Measurements from ENCODE around the gene RCOR1.
A peak's percentile ranks its signal among the peaks of the same experiment; 100 is the strongest.
"Not testable (repeated sequence)": the region's sequence is repeated elsewhere in the genome, so short reads cannot be mapped to it uniquely, and the experiment has no call there.

RCOR1 gene

DNA sequence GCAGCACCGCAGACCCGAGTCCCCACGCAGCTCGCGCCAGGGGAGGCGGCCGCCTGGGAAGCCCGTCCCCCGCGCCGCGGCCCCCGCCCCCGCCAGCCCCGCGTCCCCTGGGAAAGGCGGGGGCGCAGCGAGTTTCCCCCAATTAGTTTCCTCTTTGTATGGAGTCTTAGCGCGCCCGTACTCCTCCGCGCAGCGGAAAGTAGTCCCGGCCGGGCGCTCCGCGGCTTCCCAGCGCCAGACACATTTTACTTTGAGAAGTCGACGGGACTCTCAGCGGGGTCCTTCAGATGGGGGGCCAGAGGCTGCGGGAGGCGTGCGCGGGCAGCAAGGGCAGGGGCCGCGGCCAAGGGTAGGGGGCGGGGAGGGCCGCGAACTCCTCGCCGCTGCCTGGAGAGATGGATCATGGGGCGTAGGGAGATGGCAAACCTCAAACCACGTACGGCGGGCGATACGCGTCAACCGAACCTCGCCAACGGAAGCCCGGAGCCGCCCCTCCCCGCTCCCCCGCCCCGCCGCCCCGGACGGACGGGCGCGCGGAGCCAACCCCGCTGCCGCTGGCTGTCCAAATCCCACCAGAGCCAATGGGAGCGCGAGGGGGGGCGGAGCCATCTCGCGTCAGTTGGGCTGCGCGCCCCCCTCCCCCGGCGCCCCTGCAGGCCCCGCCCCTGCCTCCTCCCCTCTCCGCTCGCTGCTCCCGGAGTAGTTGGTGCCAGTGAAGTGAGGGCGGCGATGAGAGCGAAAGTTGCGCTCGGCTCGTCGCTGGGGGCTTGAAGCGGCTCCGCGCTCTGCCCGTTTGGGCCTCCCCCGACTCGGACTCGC lies at the start of gene RCOR1:
Gene RCOR1, plus strand, starts transcription at position 706 of the 819 bp plus-strand sequence. CDS start 238 bp downstream, outside the sequence.
- peak; percentile 98 for DNase-seq

DNA sequence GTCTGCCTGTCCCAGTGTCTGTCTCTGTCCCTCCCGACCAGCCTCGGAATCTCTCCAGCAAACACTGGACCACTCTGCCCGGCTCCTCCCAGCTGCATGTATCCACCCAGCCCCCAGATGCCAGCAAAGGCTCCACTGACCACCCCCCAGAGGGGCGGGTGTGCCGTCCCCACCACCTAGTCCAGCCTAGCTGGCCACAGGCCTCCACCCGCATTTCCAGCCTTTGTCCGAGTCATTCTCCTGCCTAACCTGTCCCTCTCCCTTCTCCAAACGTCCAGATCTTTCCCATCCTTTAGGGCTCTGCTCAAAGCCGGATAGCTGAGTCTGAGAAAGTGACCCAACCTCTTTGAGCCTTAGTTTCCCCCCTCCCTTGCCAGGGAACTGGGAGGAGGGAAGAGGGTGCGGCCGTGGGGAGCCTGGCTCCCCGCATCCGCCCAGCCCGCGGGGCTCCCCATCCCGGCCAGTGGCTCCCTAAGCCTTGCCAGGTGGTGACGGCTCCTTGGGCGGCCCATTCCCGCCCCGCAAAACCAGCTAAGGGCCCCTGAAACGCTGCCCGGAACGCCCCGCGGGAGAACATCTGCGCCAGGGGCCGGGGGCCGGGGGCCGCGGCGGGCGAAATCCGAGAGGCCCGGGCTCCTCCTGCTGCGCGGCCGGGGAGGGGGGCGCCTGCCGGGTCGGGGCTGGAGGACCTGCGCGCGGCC lies 48.3 kb upstream of the RCOR1 start:
- DNase-seq, result no peak

DNA sequence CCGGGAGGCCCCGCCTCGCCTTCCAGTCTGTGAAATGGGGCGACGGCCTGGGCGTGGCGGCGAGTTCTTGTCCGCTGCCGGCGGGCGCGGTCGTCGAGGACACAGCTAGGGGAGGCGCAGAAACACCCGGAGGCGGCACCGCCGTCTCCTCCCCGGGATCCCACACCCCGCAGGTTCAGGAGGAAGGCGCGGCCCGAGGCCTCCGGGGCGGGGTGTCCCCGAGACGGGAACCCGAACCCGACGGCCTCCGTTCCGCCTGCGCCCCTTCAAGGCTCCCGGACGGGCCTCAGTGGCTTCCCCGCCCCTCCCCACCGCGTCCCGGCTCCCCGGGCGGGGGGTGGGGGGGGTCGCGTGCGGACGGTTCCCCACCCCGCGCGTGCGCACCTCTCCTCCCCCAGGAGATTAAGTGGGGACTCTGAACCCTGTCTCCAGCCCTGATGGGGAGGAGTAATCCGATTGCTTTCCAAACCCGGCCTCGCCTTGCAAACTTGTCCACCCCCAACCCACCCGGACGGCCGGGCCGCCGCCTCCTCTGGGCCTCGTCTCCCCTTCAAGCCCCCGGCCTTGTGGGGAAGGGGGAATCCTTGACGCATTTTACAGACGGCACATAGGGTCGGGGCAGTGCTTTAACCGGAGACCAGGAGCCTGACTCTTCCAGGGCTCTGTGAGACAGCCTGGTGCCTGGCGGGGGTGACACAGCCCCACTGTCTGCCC lies 47.5 kb upstream of the RCOR1 start:
- no peak for DNase-seq

DNA sequence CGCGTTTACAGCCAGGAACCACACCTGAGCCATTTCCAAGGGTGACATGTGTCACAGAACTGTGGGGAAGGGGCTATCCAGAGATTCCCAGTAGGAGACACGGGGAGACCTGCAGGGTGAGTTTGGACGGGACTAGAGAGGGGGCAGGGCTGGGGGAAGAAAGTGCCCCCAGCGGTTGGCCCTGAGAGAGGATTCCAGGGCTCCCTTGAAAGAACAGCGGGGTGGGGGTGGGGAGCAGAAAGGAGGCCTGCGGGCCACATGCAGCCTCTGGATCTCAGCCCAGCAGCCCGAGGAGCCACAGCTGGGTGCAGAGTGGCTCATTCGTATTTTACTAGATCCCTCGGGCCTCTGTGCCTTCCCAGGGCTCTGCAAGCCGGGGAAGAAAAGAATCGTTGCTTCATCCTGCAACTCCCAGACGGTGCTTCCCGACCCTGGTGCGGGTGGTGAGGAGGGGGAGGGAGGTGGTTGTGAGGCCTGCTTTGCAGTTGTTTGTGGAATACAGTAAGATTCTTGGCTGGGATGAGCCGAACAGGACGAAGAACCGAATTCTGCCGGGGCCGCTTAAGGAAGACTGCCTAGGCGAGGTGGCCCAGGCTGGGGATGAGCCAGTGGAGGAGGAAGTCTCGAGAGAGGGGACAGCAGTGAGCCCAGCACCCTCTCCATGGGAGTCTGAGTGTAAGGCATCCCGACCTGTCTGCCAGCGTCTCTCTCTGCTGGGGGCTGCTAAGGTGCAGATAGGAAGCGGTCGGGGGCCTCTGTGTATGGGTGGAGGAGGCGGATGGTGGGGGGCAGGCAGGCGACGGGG lies 46.8 kb upstream of the RCOR1 start:
- DNase-seq, result no peak

DNA sequence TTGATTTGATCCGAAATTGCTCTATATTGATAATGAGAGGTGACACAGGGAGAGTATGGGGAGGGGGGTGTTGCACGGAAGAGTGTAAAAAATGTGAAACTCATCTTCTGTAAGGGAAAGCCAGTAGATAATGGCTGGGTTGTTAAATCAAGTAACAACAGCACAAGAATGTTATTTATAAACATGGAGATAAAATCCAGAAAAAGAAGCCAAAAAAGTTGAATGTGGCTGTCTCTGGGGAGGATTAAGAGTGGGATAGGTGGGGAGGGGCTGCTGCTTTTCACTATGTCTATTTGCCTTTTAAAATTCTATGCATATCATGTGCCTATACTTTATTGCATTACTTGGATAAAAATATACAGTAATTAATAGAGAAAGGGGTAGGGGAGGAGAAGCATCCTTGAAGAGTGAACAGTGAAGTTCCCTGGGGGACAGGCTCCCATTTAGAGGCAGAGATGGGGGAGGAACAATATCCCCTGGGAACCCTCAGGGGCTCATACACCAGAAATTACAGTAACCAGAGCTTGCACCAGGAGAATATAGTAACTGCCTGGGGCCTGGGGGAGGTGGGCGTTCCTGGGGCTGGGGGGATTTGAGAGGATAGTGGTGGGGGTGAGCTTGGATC lies 43.7 kb upstream of the RCOR1 start:
- DNase-seq, result no peak

DNA sequence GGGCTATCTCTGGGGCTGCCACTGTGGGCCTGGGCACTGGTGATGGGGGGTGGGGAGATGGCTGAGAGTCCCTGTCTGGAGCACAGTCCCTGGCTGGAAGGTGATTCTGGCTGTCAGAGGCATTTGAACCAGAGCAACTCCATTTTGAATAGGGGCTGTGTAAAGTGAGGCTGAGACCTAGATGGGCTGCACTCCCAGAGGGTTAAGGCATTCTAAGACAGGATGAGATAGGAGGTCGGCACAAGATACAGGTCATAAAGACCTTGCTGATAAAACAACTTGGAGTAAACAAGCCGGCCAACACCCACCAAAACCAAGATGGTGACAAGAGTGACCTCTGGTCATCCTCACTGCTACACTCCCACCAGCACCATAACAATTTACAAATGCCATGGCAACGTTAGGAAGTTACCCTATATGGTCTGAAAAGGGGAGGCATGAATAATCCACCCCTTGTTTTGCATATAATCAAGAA lies 41.5 kb upstream of the RCOR1 start:
- DNase-seq, result not testable (repeated sequence)

DNA sequence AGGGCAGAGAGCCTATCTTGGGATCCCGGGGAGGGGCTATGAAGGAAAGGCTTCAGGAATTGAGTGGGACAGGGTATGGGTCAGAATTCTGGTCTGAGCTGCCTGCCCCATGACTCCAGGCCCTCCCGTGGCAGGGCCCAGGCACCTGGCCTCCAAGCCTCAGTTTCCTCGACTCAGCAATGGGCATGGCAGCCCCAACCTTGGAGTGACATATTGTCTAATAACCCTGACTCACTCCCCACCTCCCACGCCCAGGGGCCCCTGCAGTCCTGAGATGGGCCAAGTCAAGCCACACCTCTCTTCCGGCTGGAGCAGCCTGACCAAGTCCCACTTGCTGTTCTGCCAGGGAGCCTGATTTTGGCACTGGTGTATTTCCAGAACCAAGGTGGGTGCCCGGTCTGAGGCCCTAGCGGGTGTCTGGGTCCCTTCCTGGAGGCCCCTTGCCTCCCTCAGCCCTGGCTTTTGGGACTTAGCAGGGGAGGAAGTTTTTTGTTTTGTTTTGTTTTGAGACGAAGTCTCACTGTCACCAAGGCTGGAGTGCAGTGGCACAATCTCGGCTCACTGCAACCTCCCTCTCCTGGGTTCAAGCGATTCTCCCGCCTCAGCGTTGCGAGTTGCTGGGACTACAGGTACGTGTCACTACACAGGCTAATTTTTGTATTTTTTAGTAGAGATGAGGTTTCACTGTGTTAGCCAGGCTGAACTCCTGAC lies 40.3 kb upstream of the RCOR1 start:
- no peak for DNase-seq

DNA sequence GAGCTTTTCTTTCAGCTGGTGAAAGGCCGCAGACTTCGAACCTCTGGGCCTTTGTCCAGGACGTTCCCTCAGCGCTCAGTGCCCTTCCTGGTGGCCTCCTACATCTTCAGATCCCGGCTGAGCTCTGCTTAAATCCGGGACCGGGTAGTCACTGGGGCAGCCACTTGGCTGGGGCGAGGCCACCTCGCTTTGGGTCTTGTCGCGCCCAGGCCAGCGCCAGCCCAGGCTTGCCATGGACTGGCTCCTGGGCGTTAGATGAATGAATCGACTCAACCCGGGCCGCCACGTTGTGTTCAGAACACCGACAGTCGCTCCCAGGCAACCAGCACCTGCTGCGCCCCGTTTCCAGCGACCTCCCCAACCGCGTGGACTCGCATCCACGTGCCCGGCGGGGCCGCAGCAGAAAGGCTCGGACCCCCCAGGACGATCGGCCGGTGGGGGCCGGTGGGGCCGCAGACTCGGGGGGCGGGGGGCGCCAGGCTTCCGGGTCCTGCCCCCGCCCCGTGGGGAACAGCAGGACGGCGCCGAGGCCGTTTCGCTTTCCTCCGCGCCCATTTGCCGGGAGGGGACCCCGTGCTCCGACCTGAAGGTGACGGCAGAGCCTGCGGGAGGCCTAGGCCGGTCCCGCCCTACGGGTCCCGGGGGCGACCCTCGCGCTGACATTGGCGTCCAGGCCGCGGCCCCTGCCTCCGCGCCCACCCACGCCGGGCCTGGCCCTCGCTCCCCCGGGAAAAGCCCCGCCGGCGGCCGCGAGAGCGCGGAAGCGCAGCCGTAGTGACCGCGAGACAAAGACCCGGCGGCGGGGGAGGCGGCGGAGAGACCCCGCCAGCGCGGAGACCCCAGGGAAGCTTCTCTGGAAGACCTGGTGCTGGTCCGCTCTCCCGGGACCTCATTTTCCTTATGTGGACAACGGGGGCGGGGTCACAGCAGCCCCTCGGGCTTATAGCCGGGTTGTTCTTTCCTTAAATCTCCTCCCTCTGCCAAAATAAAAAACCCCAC lies 37.3 kb upstream of the RCOR1 start:
- no peak for DNase-seq

DNA sequence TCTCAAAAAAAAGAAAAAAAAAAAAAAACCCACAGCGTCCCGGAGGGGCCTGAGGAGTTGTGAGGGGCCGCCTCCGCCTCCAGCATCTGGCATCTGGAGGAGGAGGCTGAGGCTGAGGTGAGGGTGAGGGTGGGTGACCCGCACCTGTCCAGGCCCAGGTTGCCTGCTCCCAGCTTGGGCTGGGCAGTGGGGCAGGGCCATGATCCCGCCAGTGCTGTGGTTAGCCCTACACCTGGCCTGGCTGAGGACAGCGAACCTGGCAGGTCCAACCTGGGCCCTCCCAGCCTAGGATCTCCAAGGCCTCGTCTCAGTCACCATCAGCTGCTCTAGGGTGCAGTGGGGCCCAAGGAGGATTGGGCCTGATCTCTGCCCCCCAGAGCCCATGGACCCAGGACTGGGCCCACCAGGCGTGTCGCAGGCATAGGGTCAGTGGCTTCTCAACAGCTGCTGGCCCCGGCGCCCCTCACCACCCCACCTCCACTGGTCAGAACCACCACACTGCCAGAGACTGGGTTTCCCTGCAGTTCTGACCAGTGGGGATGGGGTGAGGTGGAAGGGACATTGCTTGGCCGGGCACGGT lies 36.3 kb upstream of the RCOR1 start:
- no peak for DNase-seq

DNA sequence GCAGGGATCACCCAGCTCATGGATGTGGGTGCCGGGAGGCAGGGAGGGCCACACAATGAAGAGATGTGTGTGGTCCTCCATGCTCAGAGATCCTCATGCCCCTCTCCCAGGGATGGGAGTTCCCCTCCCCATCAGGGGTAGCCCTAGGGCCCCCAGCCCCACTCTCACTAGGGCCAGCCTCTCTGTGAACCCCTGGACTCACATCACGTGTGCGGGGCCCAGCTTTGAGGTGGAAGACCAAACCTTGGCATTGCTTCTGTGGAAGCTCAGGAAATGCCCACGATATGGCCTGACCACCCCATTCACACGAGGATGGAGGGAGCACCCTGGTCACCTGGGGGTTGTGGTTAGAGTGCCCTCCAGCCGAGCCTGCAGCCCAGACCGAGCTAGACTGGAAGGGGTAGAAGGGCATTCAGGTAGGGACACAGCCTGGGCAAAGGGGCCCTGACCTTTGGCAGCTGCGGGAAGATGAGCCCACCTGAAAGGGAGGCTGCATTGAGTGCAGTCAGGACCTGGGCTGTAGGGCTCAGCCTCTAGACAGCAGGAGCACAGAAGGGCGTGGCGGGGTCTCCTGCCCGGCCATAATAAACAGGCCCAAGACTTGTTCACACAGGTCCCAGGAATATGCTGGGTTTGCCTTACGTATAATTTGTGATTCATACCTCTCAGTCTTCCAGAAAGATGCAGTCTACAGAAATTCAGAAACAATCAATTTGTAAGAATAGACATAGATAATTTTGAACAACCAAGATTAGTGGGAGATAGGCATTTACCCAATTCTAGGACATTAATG lies 34.8 kb upstream of the RCOR1 start:
- no peak for DNase-seq

DNA sequence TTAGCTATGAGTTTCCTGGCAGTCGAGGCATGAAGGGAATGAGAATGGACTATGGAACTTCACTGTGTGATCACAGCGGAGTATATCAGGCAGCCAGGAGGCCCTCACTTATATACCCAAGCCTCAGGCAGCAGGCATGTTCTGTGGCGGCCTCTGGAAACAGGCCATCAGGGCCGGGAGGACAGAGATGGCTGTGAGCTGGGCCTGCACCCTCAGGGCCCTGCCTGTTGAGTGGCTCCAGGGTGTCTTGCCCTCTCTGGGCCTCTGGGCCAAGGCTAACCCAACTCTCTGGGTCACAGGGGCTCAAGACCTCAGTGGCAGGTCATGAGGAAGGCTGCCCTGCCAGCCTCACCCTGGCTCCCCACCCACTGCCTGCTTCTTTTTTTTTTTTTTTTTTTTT lies 33.9 kb upstream of the RCOR1 start:
- no peak for DNase-seq

DNA sequence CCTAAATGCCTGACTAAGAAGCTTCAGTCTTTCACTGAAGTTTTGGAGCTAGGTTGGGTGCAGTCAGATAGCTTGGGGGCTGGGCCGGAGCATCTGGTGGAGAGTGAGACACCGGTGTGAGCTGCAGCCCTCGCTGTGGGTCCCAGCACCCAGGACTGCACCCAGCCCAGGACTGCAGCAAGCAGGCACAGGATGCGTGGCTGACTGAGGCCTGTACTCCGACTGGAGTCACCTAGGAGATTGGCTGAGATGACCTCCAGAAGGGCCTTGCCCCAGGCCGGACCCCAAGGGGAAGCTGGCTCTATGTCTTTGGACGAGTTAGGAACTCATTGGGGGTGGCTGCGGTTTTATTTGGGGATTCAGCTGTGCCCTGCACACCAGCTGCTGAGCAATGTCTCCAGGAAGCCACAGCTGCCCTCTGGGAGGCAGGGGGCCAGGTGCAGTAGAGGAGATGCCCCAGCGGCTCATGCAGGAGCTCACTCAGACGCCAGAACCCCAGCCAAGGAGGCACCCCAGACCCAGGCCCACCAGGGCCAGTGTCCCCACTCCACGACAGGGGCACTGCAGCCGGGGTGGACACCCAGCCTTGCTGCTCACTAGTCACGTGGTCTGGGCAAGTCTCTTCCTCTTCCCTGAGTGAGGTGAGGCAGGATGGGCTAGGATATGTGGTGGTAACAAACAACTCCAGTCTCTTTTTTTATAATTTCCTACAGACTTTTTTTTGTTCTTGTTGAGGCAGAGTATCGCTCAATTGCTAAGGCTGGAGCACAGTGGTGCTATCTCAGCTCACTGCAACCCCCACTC lies 31.8 kb upstream of the RCOR1 start:
- no peak for DNase-seq

DNA sequence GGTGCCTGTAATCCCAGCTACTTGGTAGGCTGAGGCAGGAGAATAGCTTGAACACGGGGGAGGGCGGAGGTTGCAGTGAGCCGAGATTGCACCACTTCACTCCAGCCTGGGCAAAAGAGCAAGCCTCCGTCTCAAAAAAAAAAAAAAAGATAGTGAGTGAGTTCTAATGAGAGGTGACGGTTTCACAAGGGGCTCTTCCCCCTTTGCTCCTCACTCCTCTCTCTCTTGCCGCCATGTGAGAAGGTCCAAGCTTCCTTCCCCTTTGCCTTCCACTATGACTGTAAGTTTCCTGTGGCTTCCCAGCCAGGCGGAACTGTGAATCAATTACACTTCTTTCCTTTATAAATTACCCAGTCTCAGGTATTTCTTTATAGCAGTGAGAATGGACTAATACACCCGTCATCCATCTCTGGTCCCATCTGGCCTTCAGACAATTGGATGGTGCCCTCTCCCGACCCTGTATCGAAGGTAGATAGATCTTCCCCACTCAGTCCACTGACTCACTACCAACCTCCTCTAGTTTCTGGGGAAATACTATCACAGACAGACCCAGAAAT lies 27.0 kb upstream of the RCOR1 start:
- no peak for DNase-seq

DNA sequence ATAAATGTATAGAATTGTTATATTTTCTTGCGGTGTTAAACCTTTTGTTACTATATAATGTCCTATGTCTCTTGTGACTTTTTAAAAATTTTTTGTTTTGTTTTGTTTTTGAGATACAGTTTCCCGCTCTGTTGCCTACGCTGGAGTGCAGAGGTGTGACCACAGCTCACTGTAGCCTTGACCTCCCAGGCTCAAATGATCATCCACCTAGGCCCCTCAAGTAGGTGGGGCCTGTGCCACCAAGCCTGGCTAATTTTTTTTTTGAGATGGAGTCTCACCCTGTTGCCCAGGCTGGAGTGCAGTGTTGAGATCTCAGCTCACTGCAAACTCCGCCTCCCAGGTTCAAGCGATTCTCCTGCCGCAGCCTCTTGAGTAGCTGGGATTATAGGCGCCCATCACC lies 26.5 kb upstream of the RCOR1 start:
- no peak for DNase-seq

DNA sequence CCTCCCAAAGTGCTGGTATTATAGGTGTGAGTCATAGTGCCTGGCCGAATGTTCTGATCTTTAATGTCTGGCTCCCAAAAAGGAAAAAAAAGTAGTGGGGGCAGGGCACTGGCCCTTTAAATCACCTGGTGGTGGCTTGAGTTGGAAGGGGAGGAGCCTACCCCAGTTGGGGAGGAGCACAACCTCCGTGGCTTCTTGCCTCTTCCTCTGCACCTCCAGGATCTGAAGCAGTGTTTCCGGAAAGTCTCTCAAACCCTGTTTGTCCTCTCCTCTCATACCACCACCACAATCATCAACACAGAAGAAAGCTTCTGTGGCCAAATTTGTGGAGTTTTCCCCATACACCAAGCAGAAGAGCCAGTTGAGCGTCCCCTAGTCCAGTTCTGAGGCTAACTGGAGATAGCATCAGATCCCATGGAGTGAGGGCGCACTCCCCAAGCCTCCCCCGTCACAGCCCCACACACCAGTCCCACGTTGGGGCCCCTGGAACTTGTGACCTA lies 24.3 kb upstream of the RCOR1 start:
- DNase-seq, result no peak

DNA sequence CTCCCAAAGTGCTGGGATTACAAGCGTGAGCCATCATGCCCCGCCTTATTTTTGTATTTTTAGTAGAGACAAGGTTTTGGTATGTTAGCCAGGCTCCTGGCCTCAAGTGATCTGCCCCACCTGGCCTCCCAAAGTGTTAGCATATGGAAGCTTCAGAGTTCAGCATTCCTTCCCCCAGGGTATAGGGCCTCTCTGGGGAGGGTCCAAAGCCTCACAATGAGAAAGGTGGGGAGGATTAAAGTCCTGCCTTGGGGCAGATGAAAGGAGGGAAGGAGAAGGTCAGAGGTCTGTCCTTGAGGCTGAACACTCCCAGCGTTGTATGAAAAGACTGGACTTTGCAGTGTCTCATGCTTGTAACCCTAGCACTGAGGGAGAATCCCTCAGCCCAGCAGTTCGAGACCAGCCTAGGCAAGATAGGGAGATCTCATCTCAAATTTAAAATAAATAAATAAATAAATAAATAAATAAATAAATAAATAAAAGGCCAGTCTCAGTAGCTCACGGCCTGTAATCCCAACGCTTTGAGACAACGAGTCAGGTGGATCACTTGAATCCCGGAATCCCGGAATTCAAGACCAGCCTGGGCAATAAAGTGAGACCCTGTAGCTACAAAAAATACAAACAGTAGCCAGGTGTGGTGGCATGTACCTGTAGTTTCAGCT lies 22.0 kb upstream of the RCOR1 start:
- no peak for DNase-seq

DNA sequence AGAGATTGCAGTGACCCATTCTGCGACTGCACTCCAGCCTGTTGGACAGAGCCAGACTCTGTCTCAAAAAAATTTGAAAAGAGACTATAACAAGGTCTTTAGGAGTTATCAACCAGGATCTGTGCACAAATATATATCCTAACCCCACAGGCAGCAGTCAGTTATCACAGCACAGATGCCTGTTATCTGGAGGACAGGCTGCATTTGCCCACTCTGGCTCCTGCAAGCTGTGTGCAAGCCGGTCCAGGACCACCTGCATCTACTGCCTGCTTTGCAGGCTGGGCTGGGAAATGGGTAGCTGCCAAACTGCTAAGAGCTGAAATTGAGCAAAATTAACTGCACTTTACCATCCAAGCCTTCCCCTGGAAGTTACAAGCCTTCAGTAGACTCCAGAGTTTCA lies 21.4 kb upstream of the RCOR1 start:
- no peak for DNase-seq
